Erythroblast (primary cell): ENCODE data around the gene GATAD2B.

Experiments used
- DNase-seq, 2 experiments: peaks; one replicate each; lab custom pipeline; 2025; lab: John Stamatoyannopoulos, UW
- GATA1 ChIP-seq: IDR thresholded peaks from 2 replicates; pipeline ENCODE4 v1.6.1; 2011; ENCODE audit warnings: low read depth, mild to moderate bottlenecking, control low read depth, low read length, moderate library complexity
- POLR2A ChIP-seq: IDR thresholded peaks from 2 replicates; pipeline ENCODE4 v1.6.1; 2011; ENCODE audit warnings: mild to moderate bottlenecking, low read length

The GATAD2B gene

GRCh38 chr1:153944005-153944826 lies 21.4 kb upstream of the GATAD2B start:
- TF ChIP-seq POLR2A (no peak), GATA1 (no peak)
- peak; percentile 42 to 47 for DNase-seq

- no peak for DNase-seq
- TF ChIP-seq POLR2A (no peak), GATA1 (no peak)
Measured at GRCh38 chr1:153942766-153943549, 20.2 kb upstream of the GATAD2B start.

GRCh38 chr1:153941826-153942725 lies 19.3 kb upstream of the GATAD2B start:
- TF ChIP-seq POLR2A (no peak), GATA1 (no peak)
- no peak for DNase-seq

- DNase-seq: no peak
- TF ChIP-seq POLR2A (no peak), GATA1 (no peak)
Measured at GRCh38 chr1:153940756-153941155, 18.0 kb upstream of the GATAD2B start.

GRCh38 chr1:153939476-153939875 lies 16.7 kb upstream of the GATAD2B start:
- TF ChIP-seq GATA1: no peak
- TF ChIP-seq POLR2A: no peak
- DNase-seq: no peak

- DNase-seq: no peak
- TF ChIP-seq POLR2A (no peak), GATA1 (no peak)
Measured at GRCh38 chr1:153938996-153939395, 16.2 kb upstream of the GATAD2B start.

- TF ChIP-seq POLR2A (no peak), GATA1 (no peak)
- no peak for DNase-seq
Measured at GRCh38 chr1:153937331-153937730, 14.6 kb upstream of the GATAD2B start.

GRCh38 chr1:153936011-153936802 lies 13.4 kb upstream of the GATAD2B start:
- TF ChIP-seq GATA1: no peak
- DNase-seq: no peak

- TF ChIP-seq GATA1 (no peak), POLR2A (no peak)
- DNase-seq: no peak
Measured at GRCh38 chr1:153934746-153935145, 12.0 kb upstream of the GATAD2B start.

- DNase-seq: no peak
- TF ChIP-seq POLR2A (no peak), GATA1 (no peak)
Measured at GRCh38 chr1:153933955-153934354, 11.2 kb upstream of the GATAD2B start.

GRCh38 chr1:153933430-153933829 lies 10.7 kb upstream of the GATAD2B start:
- no peak for TF ChIP-seq POLR2A
- no peak for DNase-seq

GRCh38 chr1:153932156-153933131 lies 9.7 kb upstream of the GATAD2B start:
- no peak for DNase-seq
- TF ChIP-seq POLR2A (no peak), GATA1 (no peak)
